ENCODE data around the gene URB2.

URB2 gene

DNA sequence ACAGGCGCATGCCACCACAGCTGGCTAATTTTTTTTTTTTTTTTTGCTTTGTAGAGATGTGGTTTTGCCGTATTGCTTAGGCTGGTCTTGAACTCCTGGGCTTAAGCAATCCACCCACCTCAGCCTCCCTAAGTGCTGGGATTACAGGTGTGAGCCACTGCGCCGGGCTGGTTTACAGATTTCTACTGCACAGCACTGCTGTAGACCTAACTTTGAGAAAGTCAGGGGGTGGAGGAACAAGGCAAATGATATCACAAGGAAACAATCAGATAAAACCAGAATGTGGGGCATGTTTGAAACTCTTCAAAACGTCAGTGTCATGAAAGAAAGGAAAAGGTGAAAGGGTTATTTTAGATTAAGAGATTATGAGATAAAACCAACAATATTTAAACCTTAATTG, 45.3 kb downstream of the URB2 start:
- TF ChIP-seq EZH2phosphoT487 (IDR thresholded peaks at IDR 0.05; ENCODE audit: low read length) = no peak
- Histone ChIP-seq H3K27me3 (replicated peaks; ENCODE audit: insufficient read depth, low read length) (no peaks in the 10 kb centered on the region), H3K9me3 (replicated peaks; ENCODE audit: insufficient read depth, low read length) (no peaks in the 10 kb centered on the region), H3K79me2 (ENCODE audit: low read length) (no peaks in the 10 kb centered on the region), H3K4me3 (ENCODE audit: low read length) (no peak overlapping the region), H3K27ac (ENCODE audit: low read length) (no peak overlapping the region), H3K36me3 (replicated peaks; ENCODE audit: insufficient read depth, low read length) (no peaks in the 10 kb centered on the region), H3K9ac (ENCODE audit: low read length) (no peak overlapping the region), H3K4me1 (ENCODE audit: low read length) (no peaks in the 10 kb centered on the region), H3K4me2 (ENCODE audit: low read depth, low read length) (no peak overlapping the region), H2AFZ (ENCODE audit: low read length) (no peak overlapping the region), H3F3A (ENCODE audit: insufficient read depth, low read length) (no peaks in the 10 kb centered on the region; the same call in 1 of the 2 replicates), H4K20me1 (ENCODE audit: insufficient read depth, low read length) (no peaks in the 10 kb centered on the region), H3K9me2 (replicated peaks; ENCODE audit: insufficient read depth, low read length) (no peaks in the 10 kb centered on the region)
- DNase-seq = no peak

DNA sequence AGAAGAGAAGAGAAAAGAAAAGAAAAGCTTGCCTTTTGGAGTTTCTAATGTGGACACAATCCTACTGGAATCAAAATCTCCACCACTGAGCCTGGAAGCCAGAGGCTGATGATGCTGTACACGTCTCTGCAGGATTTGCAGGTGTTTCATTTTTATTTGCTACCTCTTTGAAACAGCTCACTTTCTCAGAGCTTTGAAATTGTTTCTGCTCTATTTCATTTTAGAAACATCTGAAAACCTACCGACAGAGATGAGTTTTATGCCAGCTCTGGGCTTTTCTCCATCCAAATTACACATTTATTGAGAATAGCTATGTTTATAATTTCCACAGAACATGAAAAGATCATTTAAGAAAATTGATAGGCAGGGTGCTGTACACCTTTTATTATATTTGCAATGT, 46.2 kb downstream of the URB2 start:
- Histone ChIP-seq H3K4me3 (ENCODE audit: low read length) (no peak overlapping the region), H2AFZ (ENCODE audit: low read length) (no peak overlapping the region), H3K36me3 (replicated peaks; ENCODE audit: insufficient read depth, low read length) (no peaks in the 10 kb centered on the region), H3K79me2 (ENCODE audit: low read length) (no peaks in the 10 kb centered on the region), H3K4me1 (ENCODE audit: low read length) (no peaks in the 10 kb centered on the region), H3K9ac (ENCODE audit: low read length) (no peak overlapping the region), H3K9me3 (replicated peaks; ENCODE audit: insufficient read depth, low read length) (no peaks in the 10 kb centered on the region), H3K4me2 (ENCODE audit: low read depth, low read length) (no peak overlapping the region), H3K27me3 (replicated peaks; ENCODE audit: insufficient read depth, low read length) (no peaks in the 10 kb centered on the region), H4K20me1 (ENCODE audit: insufficient read depth, low read length) (no peaks in the 10 kb centered on the region), H3K27ac (ENCODE audit: low read length) (no peak overlapping the region), H3K9me2 (replicated peaks; ENCODE audit: insufficient read depth, low read length) (no peaks in the 10 kb centered on the region), H3F3A (ENCODE audit: insufficient read depth, low read length) (no peaks in the 10 kb centered on the region; the same call in 1 of the 2 replicates)
- TF ChIP-seq, protein P1, sequence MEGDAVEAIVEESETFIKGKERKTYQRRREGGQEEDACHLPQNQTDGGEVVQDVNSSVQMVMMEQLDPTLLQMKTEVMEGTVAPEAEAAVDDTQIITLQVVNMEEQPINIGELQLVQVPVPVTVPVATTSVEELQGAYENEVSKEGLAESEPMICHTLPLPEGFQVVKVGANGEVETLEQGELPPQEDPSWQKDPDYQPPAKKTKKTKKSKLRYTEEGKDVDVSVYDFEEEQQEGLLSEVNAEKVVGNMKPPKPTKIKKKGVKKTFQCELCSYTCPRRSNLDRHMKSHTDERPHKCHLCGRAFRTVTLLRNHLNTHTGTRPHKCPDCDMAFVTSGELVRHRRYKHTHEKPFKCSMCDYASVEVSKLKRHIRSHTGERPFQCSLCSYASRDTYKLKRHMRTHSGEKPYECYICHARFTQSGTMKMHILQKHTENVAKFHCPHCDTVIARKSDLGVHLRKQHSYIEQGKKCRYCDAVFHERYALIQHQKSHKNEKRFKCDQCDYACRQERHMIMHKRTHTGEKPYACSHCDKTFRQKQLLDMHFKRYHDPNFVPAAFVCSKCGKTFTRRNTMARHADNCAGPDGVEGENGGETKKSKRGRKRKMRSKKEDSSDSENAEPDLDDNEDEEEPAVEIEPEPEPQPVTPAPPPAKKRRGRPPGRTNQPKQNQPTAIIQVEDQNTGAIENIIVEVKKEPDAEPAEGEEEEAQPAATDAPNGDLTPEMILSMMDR (IDR thresholded peaks at IDR 0.05; ENCODE audit: low read length) = no peak
- TF ChIP-seq EZH2phosphoT487 (IDR thresholded peaks at IDR 0.05; ENCODE audit: low read length) (no peak), EZH2 (optimal IDR thresholded peaks at IDR 0.05; ENCODE audit: low read depth, low read length) (no peak)
- DNase-seq = no peak

DNA sequence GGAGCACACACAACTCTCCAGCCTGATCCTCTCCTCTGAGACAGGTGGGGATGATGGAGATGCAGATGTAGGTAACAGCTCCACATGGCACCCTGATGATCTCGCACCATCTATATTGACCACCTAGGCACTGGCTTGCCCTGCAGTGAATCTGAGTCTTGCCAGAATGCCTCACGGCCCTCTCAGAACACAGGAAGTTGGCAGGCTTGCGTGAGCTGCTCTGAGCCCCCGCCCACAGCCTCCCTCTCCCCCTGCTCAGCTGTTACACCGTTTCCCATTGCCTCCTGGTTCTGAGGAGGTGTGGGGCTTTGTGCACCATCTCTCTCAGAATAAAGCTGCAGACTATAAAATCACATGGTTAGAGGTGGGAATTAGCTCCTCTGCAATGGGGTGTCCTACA, 48.0 kb downstream of the URB2 start:
- Histone ChIP-seq H3K4me2 (ENCODE audit: low read depth, low read length) (no peak overlapping the region), H3K9me2 (replicated peaks; ENCODE audit: insufficient read depth, low read length) (no peaks in the 10 kb centered on the region), H3K4me1 (ENCODE audit: low read length) (no peaks in the 10 kb centered on the region), H3K27ac (ENCODE audit: low read length) (no peak overlapping the region), H3K9me3 (replicated peaks; ENCODE audit: insufficient read depth, low read length) (no peaks in the 10 kb centered on the region), H3K79me2 (ENCODE audit: low read length) (no peaks in the 10 kb centered on the region), H3F3A (ENCODE audit: insufficient read depth, low read length) (no peaks in the 10 kb centered on the region; the same call in 1 of the 2 replicates), H2AFZ (ENCODE audit: low read length) (no peak overlapping the region), H3K9ac (ENCODE audit: low read length) (no peak overlapping the region), H4K20me1 (ENCODE audit: insufficient read depth, low read length) (no peaks in the 10 kb centered on the region), H3K4me3 (ENCODE audit: low read length) (no peak overlapping the region), H3K27me3 (replicated peaks; ENCODE audit: insufficient read depth, low read length) (no peaks in the 10 kb centered on the region), H3K36me3 (replicated peaks; ENCODE audit: insufficient read depth, low read length) (no peaks in the 10 kb centered on the region)
- no peak for TF ChIP-seq EZH2phosphoT487 (IDR thresholded peaks at IDR 0.05; ENCODE audit: low read length)
- TF ChIP-seq EZH2 (optimal IDR thresholded peaks at IDR 0.05; ENCODE audit: low read depth, low read length) = no peak
- TF ChIP-seq, protein P1 (IDR thresholded peaks at IDR 0.05; ENCODE audit: low read length) = no peak
- DNase-seq = no peak

DNA sequence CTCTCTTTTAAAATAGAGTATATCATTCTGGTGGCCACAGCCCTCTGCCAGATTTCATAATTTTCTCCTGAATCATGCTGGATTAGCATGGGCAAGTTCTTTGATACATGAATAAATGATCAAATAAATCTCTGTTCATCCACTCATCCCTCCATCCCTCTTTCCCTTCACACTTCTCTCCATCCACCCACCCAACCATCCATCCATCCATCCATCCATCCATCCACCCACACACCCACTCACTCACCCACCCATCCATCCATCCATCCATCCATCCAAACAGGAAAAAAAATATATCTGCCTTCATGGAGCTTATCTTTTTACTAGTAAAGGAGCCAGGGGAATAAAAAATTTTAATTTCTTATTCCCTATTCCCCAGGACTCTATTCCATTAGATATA, 49.3 kb downstream of the URB2 start:
- Histone ChIP-seq H3K27ac (ENCODE audit: low read length) (no peak overlapping the region), H3K36me3 (replicated peaks; ENCODE audit: insufficient read depth, low read length) (no peaks in the 10 kb centered on the region), H3K27me3 (replicated peaks; ENCODE audit: insufficient read depth, low read length) (no peaks in the 10 kb centered on the region), H2AFZ (ENCODE audit: low read length) (no peak overlapping the region), H3K79me2 (ENCODE audit: low read length) (no peaks in the 10 kb centered on the region), H3K4me1 (ENCODE audit: low read length) (no peaks in the 10 kb centered on the region), H3K4me2 (ENCODE audit: low read depth, low read length) (no peak overlapping the region), H3K9me3 (replicated peaks; ENCODE audit: insufficient read depth, low read length) (no peaks in the 10 kb centered on the region), H4K20me1 (ENCODE audit: insufficient read depth, low read length) (no peaks in the 10 kb centered on the region), H3K4me3 (ENCODE audit: low read length) (no peak overlapping the region), H3K9me2 (replicated peaks; ENCODE audit: insufficient read depth, low read length) (no peaks in the 10 kb centered on the region), H3F3A (ENCODE audit: insufficient read depth, low read length) (no peaks in the 10 kb centered on the region; the same call in 1 of the 2 replicates), H3K9ac (ENCODE audit: low read length) (no peak overlapping the region)
- TF ChIP-seq EZH2phosphoT487 (IDR thresholded peaks at IDR 0.05; ENCODE audit: low read length) (no peak), EZH2 (optimal IDR thresholded peaks at IDR 0.05; ENCODE audit: low read depth, low read length) (no peak)
- TF ChIP-seq, protein P1 (IDR thresholded peaks at IDR 0.05; ENCODE audit: low read length) = no peak
- no peak for DNase-seq

All from MM.1S (cell line).